Neutrophil (primary cell): ENCODE results near the gene RAG2.

Experiments
- H3K27ac ChIP-seq: fragments of 200-600 bp; sonication (generic); 2 replicates; pipeline ENCODE4 v1.5.1; 2016; ENCODE audit warnings: mild to moderate bottlenecking, moderate library complexity
- H3K27me3 ChIP-seq: fragments of 200-600 bp; sonication (generic); 2 replicates; pipeline ENCODE4 v1.6.0; 2016; ENCODE audit warnings: mild to moderate bottlenecking
- H3K36me3 ChIP-seq: fragments of 200-600 bp; sonication (generic); 2 replicates; pipeline ENCODE4 v1.5.1; 2017
- H3K4me1 ChIP-seq, 2 experiments: fragments of 200-600 bp in 1 of 2; sonication (generic) in 1 of 2; 1 replicate in 1 of 2; 2 replicates in 1 of 2; pipeline versions ENCODE4 v1.5.1 to v1.6.1; 2013 to 2016; ENCODE audit warnings: low read depth in 1 of 2, low read length in 1 of 2, mild to moderate bottlenecking in 1 of 2, moderate library complexity in 1 of 2; ENCODE audit not compliant: control insufficient read depth in 1 of 2, insufficient read depth in 1 of 2
- H3K4me3 ChIP-seq, 2 experiments: fragments of 200-600 bp in 1 of 2; sonication (generic) in 1 of 2; 1 replicate in 1 of 2; 2 replicates in 1 of 2; pipeline ENCODE4 v1.5.1; 2013 to 2016; ENCODE audit warnings: low read depth in 1 of 2, low read length in 1 of 2, mild to moderate bottlenecking in 1 of 2, moderate library complexity in 1 of 2
- H3K9me3 ChIP-seq: fragments of 200-600 bp; sonication (generic); 2 replicates; pipeline ENCODE4 v1.5.1; 2016
- TF ChIP-seq, protein P1 (sequence below): fragments of 200-600 bp; sonication (generic); IDR thresholded peaks from 2 replicates; pipeline ENCODE4 v1.5.1; 2016; ENCODE audit warnings: antibody characterized with exemption

RAG2 gene

DNA sequence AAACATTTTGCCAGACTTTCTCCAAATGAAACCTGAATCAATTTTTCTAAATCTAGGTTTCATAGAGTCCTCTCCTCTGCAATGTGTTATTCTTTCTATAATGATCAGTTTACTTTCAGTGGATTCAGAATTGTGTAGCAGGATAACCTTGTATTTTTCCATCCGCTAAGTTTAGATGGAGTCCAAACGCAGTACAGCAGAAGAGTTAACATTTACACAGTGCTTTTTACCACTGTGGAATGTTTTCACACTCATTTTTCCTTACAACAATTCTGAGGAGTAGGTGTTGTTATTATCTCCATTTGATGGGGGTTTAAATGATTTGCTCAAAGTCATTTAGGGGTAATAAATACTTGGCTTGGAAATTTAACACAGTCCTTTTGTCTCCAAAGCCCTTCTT lies 20.7 kb downstream of the RAG2 start:
- Histone ChIP-seq H3K36me3 (no peaks in the 10 kb centered on the region), H3K4me1 (no peaks in the 10 kb centered on the region), H3K9me3 (no peaks in the 10 kb centered on the region), H3K27ac (no peak overlapping the region), H3K4me3 (no peak overlapping the region), H3K27me3 (no peaks in the 10 kb centered on the region)
- TF ChIP-seq, protein P1, sequence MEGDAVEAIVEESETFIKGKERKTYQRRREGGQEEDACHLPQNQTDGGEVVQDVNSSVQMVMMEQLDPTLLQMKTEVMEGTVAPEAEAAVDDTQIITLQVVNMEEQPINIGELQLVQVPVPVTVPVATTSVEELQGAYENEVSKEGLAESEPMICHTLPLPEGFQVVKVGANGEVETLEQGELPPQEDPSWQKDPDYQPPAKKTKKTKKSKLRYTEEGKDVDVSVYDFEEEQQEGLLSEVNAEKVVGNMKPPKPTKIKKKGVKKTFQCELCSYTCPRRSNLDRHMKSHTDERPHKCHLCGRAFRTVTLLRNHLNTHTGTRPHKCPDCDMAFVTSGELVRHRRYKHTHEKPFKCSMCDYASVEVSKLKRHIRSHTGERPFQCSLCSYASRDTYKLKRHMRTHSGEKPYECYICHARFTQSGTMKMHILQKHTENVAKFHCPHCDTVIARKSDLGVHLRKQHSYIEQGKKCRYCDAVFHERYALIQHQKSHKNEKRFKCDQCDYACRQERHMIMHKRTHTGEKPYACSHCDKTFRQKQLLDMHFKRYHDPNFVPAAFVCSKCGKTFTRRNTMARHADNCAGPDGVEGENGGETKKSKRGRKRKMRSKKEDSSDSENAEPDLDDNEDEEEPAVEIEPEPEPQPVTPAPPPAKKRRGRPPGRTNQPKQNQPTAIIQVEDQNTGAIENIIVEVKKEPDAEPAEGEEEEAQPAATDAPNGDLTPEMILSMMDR = no peak

DNA sequence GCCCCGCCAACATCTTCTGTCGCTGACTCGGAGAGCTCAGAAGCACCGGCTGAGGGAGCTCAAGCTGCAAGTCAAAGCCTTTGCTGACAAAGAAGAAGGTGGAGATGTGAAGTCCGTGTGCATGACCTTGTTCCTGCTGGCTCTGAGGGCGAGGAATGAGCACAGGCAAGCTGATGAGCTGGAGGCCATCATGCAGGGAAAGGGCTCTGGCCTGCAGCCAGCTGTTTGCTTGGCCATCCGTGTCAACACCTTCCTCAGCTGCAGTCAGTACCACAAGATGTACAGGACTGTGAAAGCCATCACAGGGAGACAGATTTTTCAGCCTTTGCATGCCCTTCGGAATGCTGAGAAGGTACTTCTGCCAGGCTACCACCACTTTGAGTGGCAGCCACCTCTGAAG lies 23.6 kb downstream of the RAG2 start:
- no peaks in the 10 kb centered on the region for H3K4me1 ChIP-seq
- TF ChIP-seq, protein P1 = no peak
- no peaks in the 10 kb centered on the region for H3K27me3 ChIP-seq
- no peaks in the 10 kb centered on the region for H3K36me3 ChIP-seq
- H3K9me3 ChIP-seq = no peaks in the 10 kb centered on the region
- no peak overlapping the region for H3K4me3 ChIP-seq
- no peak overlapping the region for H3K27ac ChIP-seq

DNA sequence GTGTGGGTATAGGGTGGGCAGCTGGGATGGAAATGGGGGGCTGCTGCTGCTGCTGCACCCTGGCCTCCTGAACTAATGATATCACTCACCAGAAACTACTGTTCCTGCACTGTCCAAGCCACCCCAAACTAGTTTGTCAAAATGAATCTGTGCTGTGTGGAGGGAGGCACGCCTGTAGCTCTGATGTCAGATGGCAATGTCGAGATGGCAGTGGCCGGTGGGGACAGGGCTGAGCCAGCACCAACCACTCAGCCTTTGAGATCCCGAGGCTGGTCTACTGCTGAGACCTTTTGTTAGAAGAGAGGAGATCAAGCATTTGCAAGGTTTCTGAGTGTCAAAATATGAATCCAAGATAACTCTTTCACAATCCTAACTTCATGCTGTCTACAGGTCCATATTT lies 28.9 kb downstream of the RAG2 start:
- Histone ChIP-seq H3K4me3 (no peak overlapping the region), H3K27ac (no peak overlapping the region), H3K36me3 (no peaks in the 10 kb centered on the region), H3K4me1 (no peaks in the 10 kb centered on the region), H3K9me3 (no peaks in the 10 kb centered on the region), H3K27me3 (peaks cover 17% of the 10 kb centered on the region)
- TF ChIP-seq, protein P1 = no peak

DNA sequence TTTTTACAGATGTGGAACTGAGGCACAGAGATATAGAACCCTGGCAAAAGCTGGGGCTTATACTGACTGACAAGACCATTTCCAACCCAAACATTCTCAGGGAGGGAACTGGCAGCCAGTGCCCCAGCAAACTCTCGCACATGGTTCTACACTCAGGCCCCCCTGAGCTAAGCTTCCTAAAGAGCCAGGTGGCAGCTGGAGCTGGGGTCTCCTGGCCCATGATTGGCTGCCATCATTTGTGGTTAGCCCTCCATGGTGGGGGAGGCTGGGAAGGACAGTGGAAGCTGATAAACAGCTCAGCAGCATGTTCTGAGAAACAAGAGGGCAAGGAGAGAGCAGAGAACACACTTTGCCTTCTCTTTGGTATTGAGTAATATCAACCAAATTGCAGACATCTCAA lies 30.3 kb downstream of the RAG2 start, which contains the start of gene RAG1:
Gene RAG1 (plus strand): TSS at position 314 of the 400 bp plus-strand sequence. CDS start 5,298 bp downstream, outside the sequence.
- no peak within 1 kb of the TSS for H3K27ac ChIP-seq
- no peaks in the 10 kb centered on the region for H3K9me3 ChIP-seq
- H3K4me1 ChIP-seq = no peaks in the 10 kb centered on the region
- H3K27me3 ChIP-seq = peaks cover 20% of the 10 kb centered on the region
- TF ChIP-seq, protein P1 = no peak
- no peak within 1 kb of the TSS for H3K4me3 ChIP-seq
- no peaks in the 10 kb centered on the region for H3K36me3 ChIP-seq

DNA sequence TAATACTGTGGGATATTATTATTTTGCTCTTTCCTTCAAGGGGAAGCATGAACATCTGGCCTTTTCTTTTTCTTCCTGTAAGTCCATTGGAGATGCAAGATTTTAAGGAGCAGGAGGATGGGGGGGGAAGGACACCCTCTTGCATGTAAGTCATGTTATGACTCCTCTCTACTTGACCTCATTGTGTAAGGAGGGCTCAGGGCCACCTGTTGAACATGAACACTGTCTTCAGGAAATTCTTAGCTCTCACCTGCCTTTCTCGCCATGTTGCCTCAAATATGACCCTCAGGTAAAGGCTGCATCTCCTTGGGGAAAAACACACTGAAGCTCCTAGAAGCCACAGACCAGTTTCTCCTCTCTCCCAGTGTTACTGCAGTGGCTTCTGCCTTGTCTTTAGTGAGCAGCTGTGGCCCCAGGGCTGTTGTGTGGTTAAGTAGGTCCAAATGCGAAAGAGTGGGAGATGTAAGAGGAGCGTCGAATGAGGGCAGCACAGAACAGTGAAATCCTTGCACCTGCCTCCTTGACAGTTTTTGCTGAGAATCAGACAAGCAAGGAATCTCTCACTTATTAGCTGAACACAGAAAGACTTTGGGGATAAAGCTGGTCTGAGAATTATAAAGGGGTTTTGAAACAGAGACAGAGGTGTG lies 31.5 kb downstream of the RAG2 start:
- H3K27me3 ChIP-seq = peaks cover 20% of the 10 kb centered on the region
- H3K4me3 ChIP-seq = no peak overlapping the region
- TF ChIP-seq, protein P1 = no peak
- no peaks in the 10 kb centered on the region for H3K36me3 ChIP-seq
- H3K4me1 ChIP-seq = no peaks in the 10 kb centered on the region
- H3K9me3 ChIP-seq = no peaks in the 10 kb centered on the region
- H3K27ac ChIP-seq = no peak overlapping the region
